Muscle layer of duodenum (tissue), 2 donors: ENCODE data around the gene USP27X.
A peak's percentile ranks its signal among the peaks of the same experiment; 100 is the strongest.

Experiments used
- H3K27ac ChIP-seq: one replicate; pipeline ENCODE4 v1.7.0; 2013; ENCODE audit warnings: mild to moderate bottlenecking, low read length
- H3K27me3 ChIP-seq: one replicate; pipeline ENCODE4 v1.7.0; 2013; ENCODE audit warnings: low read depth, mild to moderate bottlenecking, control low read depth, low read length
- H3K36me3 ChIP-seq, 2 donors: one replicate each; pipeline ENCODE4 v1.7.0; 2013; ENCODE audit warnings: low read length in 2 of 2, control low read depth in 1 of 2, mild to moderate bottlenecking in 1 of 2; ENCODE audit not compliant: insufficient read depth in 2 of 2, control insufficient read depth in 1 of 2
- H3K4me1 ChIP-seq, 2 donors: one replicate each; pipeline ENCODE4 v1.7.0; 2013; ENCODE audit warnings: low read length in 2 of 2, mild to moderate bottlenecking in 2 of 2, control low read depth in 1 of 2, moderate library complexity in 1 of 2; ENCODE audit not compliant: insufficient read depth in 2 of 2, control insufficient read depth in 1 of 2
- H3K4me3 ChIP-seq, 2 donors: one replicate each; pipeline ENCODE4 v1.7.0; 2013; ENCODE audit warnings: low read length in 2 of 2, low read depth in 1 of 2, mild to moderate bottlenecking in 1 of 2
- H3K9me3 ChIP-seq, 2 donors: one replicate each; pipeline ENCODE4 v1.7.0; 2013; ENCODE audit warnings: low read length in 2 of 2, control low read depth in 1 of 2, mild to moderate bottlenecking in 1 of 2; ENCODE audit not compliant: control insufficient read depth in 1 of 2
- donor health status: healthy.

Gene USP27X

DNA sequence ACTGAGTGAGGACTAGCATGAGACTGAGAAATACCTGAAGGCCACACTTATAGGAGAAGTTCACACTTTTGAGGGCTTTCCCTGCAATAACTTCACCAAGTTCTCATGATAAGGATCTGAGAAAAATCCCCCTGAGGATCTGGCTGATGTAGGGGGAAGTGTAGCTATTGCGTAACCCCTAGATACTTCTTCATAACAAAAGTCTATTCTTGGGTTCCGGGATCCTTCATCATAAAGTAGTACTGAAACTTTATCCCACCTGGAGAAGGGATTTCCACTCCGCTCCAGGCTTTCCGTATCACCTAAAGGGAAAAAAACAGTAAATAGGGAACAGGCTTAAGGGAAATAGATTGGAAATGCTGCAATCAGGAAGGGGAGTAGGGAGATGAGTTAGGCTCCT is 13.3 kb downstream of the USP27X start:
- Histone ChIP-seq H3K4me3 (no peak overlapping the region), H3K36me3 (no peaks in the 10 kb centered on the region), H3K9me3 (no peaks in the 10 kb centered on the region), H3K27ac (no peak overlapping the region), H3K4me1 (no peaks in the 10 kb centered on the region), H3K27me3 (no peaks in the 10 kb centered on the region)

DNA sequence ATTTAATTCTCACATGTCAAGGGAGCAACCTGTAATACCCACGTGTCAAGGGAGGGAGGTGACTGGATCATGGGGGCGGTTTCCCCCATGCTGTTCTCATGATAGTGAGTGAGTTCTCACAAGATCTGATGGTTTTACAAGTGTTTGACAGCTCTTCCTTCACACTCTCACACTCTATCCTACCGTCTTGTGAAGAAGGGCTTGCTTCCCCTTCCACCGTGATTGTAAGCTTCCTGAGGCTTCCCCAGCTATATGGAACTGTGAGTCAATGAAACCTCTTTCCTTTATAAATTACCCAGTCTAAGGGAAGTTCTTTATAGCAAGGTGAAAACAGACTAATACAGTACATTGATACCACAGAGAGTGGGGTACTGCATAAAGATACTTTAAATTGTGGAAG is 17.7 kb downstream of the USP27X start:
- no peaks in the 10 kb centered on the region for H3K4me1 ChIP-seq
- H3K36me3 ChIP-seq: no peaks in the 10 kb centered on the region
- H3K9me3 ChIP-seq: no peaks in the 10 kb centered on the region
- no peaks in the 10 kb centered on the region for H3K27me3 ChIP-seq
- no peak overlapping the region for H3K4me3 ChIP-seq
- H3K27ac ChIP-seq: no peak overlapping the region

GRCh38 chrX:49901048-49901447 is 21.8 kb downstream of the USP27X start:
- Histone ChIP-seq H3K9me3 (no peaks in the 10 kb centered on the region), H3K4me3 (no peak overlapping the region), H3K27me3 (no peaks in the 10 kb centered on the region), H3K27ac (no peak overlapping the region), H3K36me3 (no peaks in the 10 kb centered on the region), H3K4me1 (no peaks in the 10 kb centered on the region)

GRCh38 chrX:49910344-49910743 is 31.1 kb downstream of the USP27X start:
- H3K27me3 ChIP-seq: no peaks in the 10 kb centered on the region
- H3K4me1 ChIP-seq: no peaks in the 10 kb centered on the region
- no peak overlapping the region for H3K27ac ChIP-seq
- no peak overlapping the region for H3K4me3 ChIP-seq
- H3K9me3 ChIP-seq: no peaks in the 10 kb centered on the region
- no peaks in the 10 kb centered on the region for H3K36me3 ChIP-seq

GRCh38 chrX:49912086-49912485 is 32.8 kb downstream of the USP27X start:
- Histone ChIP-seq H3K4me1 (no peaks in the 10 kb centered on the region), H3K9me3 (no peaks in the 10 kb centered on the region), H3K4me3 (no peak overlapping the region), H3K27me3 (no peaks in the 10 kb centered on the region), H3K36me3 (no peaks in the 10 kb centered on the region), H3K27ac (no peak overlapping the region)

- no peaks in the 10 kb centered on the region for H3K9me3 ChIP-seq
- no peaks in the 10 kb centered on the region for H3K4me1 ChIP-seq
- no peak overlapping the region for H3K27ac ChIP-seq
- H3K4me3 ChIP-seq: no peak overlapping the region
- no peaks in the 10 kb centered on the region for H3K27me3 ChIP-seq
- no peaks in the 10 kb centered on the region for H3K36me3 ChIP-seq
Observed at GRCh38 chrX:49912861-49913260, 33.6 kb downstream of the USP27X start.

DNA sequence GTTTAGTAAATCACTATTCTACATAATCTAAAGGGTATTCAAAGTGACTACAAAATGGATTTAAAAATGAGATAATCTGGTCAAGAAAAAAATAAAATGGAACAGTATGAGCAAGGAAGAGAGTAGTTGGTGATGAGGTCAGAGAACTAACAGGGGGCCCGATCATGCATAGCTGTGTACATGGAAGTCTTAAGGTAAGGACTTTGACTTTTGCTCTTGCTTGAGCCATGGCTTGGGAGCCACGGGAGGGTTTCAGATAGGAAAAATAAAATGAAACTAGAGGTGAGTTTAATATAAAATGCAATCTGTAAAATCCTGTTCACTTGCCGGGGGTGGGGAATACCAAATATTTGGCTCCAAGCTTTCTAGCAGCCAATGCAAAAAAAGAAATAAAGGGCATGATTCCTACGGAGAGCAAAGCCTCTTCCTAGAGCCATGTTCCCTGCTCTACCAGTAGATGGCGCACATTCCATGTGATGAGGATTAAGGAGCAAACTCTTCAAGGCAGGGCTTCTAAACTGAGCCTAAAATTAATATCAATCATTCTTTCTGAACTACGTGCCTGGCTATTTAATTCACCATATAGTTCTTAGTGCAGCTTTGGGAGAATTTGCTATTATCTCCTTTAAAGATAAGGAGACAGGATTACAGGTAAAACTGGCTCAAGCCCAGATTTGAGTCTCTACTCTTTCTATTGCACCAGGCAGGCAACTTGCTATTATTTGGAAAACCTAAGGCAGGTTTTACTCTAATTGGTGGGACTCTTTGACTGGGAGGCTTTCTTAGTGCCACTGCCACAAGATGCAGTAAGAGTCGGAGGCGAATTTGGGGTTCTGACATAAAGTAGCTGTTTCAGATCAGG is 36.3 kb downstream of the USP27X start:
- no peaks in the 10 kb centered on the region for H3K27me3 ChIP-seq
- H3K4me1 ChIP-seq: no peaks in the 10 kb centered on the region
- H3K9me3 ChIP-seq: no peaks in the 10 kb centered on the region
- H3K36me3 ChIP-seq: no peaks in the 10 kb centered on the region
- no peak overlapping the region for H3K27ac ChIP-seq
- no peak overlapping the region for H3K4me3 ChIP-seq

GRCh38 chrX:49919617-49920016 is 40.3 kb downstream of the USP27X start:
- H3K4me1 ChIP-seq: peaks cover 0 to 8% of the 10 kb centered on the region in 2 donors
- no peak overlapping the region for H3K27ac ChIP-seq
- H3K36me3 ChIP-seq: no peaks in the 10 kb centered on the region
- H3K27me3 ChIP-seq: no peaks in the 10 kb centered on the region
- H3K4me3 ChIP-seq: no peak overlapping the region
- no peaks in the 10 kb centered on the region for H3K9me3 ChIP-seq

GRCh38 chrX:49921109-49921508 is 41.8 kb downstream of the USP27X start:
- H3K36me3 ChIP-seq: no peaks in the 10 kb centered on the region
- no peak overlapping the region for H3K4me3 ChIP-seq
- H3K9me3 ChIP-seq: no peaks in the 10 kb centered on the region
- H3K27ac ChIP-seq: no peak overlapping the region
- no peaks in the 10 kb centered on the region for H3K27me3 ChIP-seq
- peaks cover 0 to 8% of the 10 kb centered on the region in 2 donors for H3K4me1 ChIP-seq

- Histone ChIP-seq H3K27me3 (no peaks in the 10 kb centered on the region), H3K36me3 (no peaks in the 10 kb centered on the region), H3K27ac (peak within 1 kb of the TSS; percentile 31), H3K9me3 (no peaks in the 10 kb centered on the region), H3K4me1 (peaks cover 0 to 8% of the 10 kb centered on the region in 2 donors), H3K4me3 (peak within 1 kb of the TSS; percentile 75 to 77)
Observed at GRCh38 chrX:49922291-49923241, 43.3 kb downstream of the USP27X start, which contains the start of gene CLCN5. TSS of gene CLCN5 (plus strand) at chrX:49922596. CDS start at chrX:49925299, 2,703 bp downstream.

DNA sequence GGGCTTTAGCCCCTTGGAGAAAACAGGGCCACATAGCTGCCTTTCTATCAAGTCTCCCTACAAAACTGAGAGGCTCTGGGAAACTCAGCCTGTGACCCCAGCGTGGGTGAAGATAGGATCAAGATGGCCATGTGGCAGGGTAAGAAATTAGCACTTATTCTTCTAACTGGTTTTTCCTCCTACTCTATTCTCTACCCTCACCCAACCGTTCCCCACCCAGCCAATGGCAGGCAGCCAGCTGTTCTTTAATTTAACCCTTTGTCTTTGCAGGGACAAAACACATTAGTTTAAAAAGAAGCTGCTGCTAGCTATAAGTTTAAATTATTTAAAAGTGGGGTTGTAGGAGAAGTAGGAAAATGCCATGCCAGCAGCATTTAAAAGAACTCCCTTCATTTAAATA is 45.9 kb downstream of the USP27X start:
- Histone ChIP-seq H3K27ac (no peak overlapping the region), H3K4me1 (peaks cover 0 to 8% of the 10 kb centered on the region in 2 donors), H3K27me3 (no peaks in the 10 kb centered on the region), H3K36me3 (no peaks in the 10 kb centered on the region), H3K4me3 (no peak overlapping the region), H3K9me3 (no peaks in the 10 kb centered on the region)
